ENCODE data around the gene ZFYVE27. TPM values are rescaled to one million over a fixed set of nuclear protein-coding genes. Genes with fewer than 3 reads are reported as not detected.

Gene ZFYVE27
- total RNA-seq, 1 donor from 2014 or later, result 26.9 TPM

GRCh38 chr10:97736403-97736901 lies 476 bp upstream of the ZFYVE27 start:
- Mint-ChIP-seq H3K9me3 (peaks cover 13% of the 10 kb centered on the region), H3K27me3 (ENCODE audit: low read depth) (peaks cover 7% of the 10 kb centered on the region), H3K27ac (ENCODE audit: unreplicated experiment) (peak overlapping the region; percentile 12), H3K4me1 (peaks cover 31% of the 10 kb centered on the region), H3K4me3 (peak overlapping the region; percentile 93), H3K36me3 (ENCODE audit: low read depth) (peaks cover 5% of the 10 kb centered on the region)
- TF ChIP-seq, protein P1, sequence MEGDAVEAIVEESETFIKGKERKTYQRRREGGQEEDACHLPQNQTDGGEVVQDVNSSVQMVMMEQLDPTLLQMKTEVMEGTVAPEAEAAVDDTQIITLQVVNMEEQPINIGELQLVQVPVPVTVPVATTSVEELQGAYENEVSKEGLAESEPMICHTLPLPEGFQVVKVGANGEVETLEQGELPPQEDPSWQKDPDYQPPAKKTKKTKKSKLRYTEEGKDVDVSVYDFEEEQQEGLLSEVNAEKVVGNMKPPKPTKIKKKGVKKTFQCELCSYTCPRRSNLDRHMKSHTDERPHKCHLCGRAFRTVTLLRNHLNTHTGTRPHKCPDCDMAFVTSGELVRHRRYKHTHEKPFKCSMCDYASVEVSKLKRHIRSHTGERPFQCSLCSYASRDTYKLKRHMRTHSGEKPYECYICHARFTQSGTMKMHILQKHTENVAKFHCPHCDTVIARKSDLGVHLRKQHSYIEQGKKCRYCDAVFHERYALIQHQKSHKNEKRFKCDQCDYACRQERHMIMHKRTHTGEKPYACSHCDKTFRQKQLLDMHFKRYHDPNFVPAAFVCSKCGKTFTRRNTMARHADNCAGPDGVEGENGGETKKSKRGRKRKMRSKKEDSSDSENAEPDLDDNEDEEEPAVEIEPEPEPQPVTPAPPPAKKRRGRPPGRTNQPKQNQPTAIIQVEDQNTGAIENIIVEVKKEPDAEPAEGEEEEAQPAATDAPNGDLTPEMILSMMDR (conservative IDR thresholded peaks at IDR 0.05), result no peak
- DNase-seq (ENCODE audit: low read depth, low spot score), result no peak

DNA sequence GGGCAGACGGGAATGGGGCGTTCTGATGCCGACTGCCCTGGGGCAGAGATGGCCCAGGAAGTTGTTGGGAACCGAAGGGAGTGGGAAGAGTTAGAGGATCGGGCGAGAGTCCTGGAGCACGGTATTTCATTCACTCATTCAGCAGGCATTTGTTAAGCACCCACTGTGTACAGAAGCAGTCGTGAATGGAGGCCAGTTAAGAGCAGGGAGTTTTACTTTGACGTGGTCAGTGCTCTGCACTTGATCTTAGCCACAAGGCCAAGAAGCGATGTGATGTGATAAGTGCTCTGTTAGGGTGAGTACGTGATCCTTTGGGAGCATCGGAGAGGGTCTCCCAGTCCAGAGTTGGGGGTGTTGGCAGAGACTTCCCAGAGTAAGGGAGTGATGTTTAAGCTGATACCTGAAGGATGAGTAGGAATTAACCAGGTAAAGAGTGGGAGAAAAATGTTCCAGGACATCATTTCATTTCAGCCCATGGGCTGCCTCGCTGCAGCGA lies 890 bp downstream of the ZFYVE27 start:
- Mint-ChIP-seq H3K4me1 (peaks cover 29% of the 10 kb centered on the region), H3K36me3 (ENCODE audit: low read depth) (peaks cover 7% of the 10 kb centered on the region), H3K9me3 (peaks cover 13% of the 10 kb centered on the region), H3K27ac (ENCODE audit: unreplicated experiment) (peak overlapping the region; percentile 14), H3K27me3 (ENCODE audit: low read depth) (peaks cover 7% of the 10 kb centered on the region), H3K4me3 (peak overlapping the region; percentile 93)
- TF ChIP-seq, protein P1 (conservative IDR thresholded peaks at IDR 0.05), result no peak
- no peak for DNase-seq (ENCODE audit: low read depth, low spot score)

DNA sequence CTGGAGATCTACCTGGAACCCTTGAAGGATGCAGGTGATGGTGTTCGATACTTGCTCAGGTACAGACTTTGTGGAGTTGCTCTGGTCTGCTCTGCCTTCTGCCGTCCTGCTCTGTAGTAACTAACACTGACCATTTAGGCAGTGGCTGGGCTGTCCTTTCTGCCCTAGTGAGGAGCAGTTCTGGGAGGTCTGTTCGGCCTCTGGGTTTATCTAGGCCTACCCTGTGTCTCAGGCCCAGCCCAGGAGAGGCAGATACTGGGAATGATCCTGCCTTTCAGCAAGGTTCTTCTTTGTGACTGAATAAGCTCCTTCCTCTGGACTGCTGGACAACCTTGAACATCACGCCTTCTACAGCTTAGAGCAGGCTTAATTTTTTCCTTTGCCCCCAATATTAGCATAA lies 1.7 kb downstream of the ZFYVE27 start:
- H3K4me3 Mint-ChIP-seq, result peak overlapping the region; percentile 93
- TF ChIP-seq, protein P1 (conservative IDR thresholded peaks at IDR 0.05), result no peak
- H3K36me3 Mint-ChIP-seq (ENCODE audit: low read depth), result peaks cover 10% of the 10 kb centered on the region
- peaks cover 7% of the 10 kb centered on the region for H3K27me3 Mint-ChIP-seq (ENCODE audit: low read depth)
- no peak overlapping the region for H3K27ac Mint-ChIP-seq (ENCODE audit: unreplicated experiment)
- DNase-seq (ENCODE audit: low read depth, low spot score), result no peak
- H3K4me1 Mint-ChIP-seq, result peaks cover 29% of the 10 kb centered on the region
- H3K9me3 Mint-ChIP-seq, result peaks cover 13% of the 10 kb centered on the region

- H3K4me1 Mint-ChIP-seq, result peaks cover 29% of the 10 kb centered on the region
- peaks cover 11% of the 10 kb centered on the region for H3K36me3 Mint-ChIP-seq (ENCODE audit: low read depth)
- TF ChIP-seq, protein P1 (conservative IDR thresholded peaks at IDR 0.05), result no peak
- peaks cover 12% of the 10 kb centered on the region for H3K9me3 Mint-ChIP-seq
- H3K27ac Mint-ChIP-seq (ENCODE audit: unreplicated experiment), result no peak overlapping the region
- H3K4me3 Mint-ChIP-seq, result peak overlapping the region; percentile 21
- no peak for DNase-seq (ENCODE audit: low read depth, low spot score)
- peaks cover 5% of the 10 kb centered on the region for H3K27me3 Mint-ChIP-seq (ENCODE audit: low read depth)
Observed at GRCh38 chr10:97740613-97741012, 3.7 kb downstream of the ZFYVE27 start.

DNA sequence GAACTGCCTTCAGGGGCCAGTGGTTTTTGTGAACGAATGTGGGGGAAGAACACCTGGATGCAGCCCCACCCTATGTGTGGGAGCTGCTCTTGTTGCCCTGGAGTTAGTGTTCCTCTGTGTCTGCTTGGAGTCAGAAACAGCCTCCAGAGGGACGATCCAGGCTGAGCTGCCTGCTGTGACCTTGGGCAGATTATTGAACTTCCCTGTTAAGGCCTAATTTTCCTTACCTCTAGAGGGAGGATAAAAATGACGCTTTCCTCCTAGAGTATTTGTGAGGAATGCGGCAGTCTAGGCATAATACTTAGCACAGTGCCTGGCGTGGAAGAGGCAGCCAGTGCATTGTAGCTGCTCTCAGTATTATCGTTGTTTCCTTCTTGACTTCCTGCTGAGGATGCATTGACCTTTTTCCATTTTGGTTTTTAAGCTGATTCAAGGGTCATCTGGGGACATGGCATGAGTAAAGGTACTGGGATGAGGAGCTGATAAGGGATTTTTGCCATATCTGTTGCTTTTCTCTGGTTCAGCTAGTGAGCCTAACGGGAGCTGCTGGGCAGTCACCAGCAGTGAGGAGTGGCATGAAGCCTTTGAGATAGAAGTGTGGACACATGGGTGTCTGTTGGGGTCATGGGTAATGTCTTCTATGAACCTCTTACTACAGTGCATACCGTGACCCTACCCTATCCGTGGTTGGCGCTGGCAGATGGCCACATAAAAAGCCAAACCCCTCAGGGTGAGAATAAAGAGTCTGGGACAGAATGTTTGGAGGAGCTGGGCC lies 6.4 kb downstream of the ZFYVE27 start:
- Mint-ChIP-seq H3K36me3 (ENCODE audit: low read depth) (peaks cover 13% of the 10 kb centered on the region), H3K4me3 (peak overlapping the region; percentile 4), H3K4me1 (peaks cover 13% of the 10 kb centered on the region), H3K27ac (ENCODE audit: unreplicated experiment) (no peak overlapping the region), H3K9me3 (no peaks in the 10 kb centered on the region), H3K27me3 (ENCODE audit: low read depth) (no peaks in the 10 kb centered on the region)
- TF ChIP-seq, protein P1 (conservative IDR thresholded peaks at IDR 0.05), result no peak
- DNase-seq (ENCODE audit: low read depth, low spot score), result no peak

Measured in neural crest cell (in vitro differentiated cells).